ENCODE results near the gene RPP21.

DNA sequence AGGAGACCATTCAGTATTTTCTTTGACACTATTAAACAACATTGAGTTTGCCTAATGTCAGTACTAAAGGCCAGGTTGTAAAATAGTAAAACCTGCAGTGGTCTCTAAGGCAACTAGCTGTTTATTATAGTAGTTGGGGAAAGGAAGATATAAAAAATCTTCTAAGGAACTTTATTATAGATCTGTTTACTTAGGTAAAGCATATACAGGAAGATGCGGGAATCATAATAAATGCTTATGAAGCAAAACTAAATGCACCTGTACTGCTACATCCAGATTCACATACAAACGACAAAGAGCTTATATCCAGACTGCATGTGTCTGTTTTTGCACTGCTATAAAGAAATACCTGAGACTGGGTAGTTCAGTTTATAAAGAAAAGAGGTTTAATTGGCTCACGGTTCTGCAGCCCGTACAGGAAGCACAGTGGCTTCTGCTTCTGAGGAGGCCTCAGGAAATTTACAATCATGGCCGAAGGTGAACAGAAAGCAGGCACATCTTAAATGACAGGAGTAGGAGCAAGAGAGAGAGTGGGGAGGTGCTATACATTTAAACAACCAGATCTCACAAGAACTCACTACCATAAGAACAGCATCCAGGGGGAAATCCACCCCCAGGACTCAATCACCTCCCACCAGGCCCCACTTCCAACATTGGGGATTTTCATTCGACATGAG is 26.9 kb upstream of the RPP21 start:
- TF ChIP-seq, protein P1, sequence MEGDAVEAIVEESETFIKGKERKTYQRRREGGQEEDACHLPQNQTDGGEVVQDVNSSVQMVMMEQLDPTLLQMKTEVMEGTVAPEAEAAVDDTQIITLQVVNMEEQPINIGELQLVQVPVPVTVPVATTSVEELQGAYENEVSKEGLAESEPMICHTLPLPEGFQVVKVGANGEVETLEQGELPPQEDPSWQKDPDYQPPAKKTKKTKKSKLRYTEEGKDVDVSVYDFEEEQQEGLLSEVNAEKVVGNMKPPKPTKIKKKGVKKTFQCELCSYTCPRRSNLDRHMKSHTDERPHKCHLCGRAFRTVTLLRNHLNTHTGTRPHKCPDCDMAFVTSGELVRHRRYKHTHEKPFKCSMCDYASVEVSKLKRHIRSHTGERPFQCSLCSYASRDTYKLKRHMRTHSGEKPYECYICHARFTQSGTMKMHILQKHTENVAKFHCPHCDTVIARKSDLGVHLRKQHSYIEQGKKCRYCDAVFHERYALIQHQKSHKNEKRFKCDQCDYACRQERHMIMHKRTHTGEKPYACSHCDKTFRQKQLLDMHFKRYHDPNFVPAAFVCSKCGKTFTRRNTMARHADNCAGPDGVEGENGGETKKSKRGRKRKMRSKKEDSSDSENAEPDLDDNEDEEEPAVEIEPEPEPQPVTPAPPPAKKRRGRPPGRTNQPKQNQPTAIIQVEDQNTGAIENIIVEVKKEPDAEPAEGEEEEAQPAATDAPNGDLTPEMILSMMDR (IDR thresholded peaks at IDR 0.05), result no peak
- TF ChIP-seq POLR2A (IDR thresholded peaks at IDR 0.05), result no peak

All from testis (tissue), 2 donors.